ENCODE results near the gene TRAPPC6A.

TRAPPC6A gene

DNA sequence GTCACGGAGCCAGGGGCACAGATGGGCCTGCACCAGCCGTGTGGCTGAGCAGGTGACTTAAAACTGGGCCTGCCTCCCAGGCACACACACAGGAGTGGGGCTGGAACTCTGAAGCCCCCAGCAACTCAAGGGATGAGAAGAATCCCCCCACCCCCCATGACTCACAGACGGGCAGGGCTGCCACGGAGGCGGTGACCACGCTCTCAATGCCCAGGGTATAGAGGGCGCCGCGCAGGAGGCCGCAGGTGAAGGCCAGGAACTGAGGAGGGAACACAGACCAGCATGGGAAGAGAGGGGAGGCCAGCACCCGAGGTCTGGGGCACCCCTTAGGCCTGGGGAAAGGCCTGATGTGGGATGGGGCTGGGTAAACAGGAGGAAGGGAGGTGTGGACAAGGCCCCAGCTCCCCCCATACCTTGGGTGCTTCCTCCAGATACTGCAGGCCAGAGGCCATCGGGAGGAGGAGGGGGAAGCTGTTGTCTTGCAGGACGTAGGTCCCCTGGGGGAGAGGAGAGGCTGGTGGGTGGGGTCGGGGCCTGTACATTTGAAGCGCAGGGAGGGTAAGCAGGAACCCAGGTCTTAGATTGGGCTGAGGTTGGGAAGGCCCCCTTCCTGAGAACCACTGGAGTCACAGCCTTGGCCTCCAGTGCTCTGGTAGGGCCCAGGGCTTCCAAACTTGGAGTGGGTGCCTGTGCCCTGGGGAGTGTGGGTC is 14.1 kb downstream of the TRAPPC6A start:
- no peaks in the 10 kb centered on the region for H3K27me3 ChIP-seq (ENCODE audit: low read depth)
- in situ Hi-C loops (cut with MboI; ENCODE audit: low sequenced_read_pairs): no loop called here
- H3K9me3 ChIP-seq: no peaks in the 10 kb centered on the region
- no peaks in the 10 kb centered on the region for H3K36me3 ChIP-seq (replicated peaks)
- no peak for DNase-seq (ENCODE audit: low spot score in 2 of 2)
- no peak overlapping the region for H3K4me3 ChIP-seq
- H3K4me1 ChIP-seq: peaks cover 3% of the 10 kb centered on the region; the same call in 1 of the 2 replicates

DNA sequence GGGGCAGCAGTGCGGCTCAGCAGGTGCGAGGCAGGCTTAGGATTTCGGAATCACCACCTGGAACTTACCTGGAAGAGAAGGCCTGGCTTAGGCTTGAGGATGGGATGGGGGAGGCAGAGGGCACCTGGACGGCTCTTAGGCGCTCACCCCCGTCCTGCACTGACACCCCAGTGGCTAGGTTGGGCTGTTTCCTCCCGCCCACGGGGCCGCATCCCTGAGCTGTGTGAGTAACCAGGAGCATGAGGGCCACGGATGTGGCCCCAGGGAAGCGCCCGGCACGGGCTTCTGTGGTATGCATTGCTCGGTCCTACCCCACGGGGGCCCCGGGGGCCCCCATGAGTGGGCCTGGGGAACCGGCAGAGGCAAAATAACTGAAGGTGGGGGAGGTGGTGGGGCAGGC is 14.9 kb downstream of the TRAPPC6A start:
- Histone ChIP-seq H3K4me1 (peaks cover 3% of the 10 kb centered on the region; the same call in 1 of the 2 replicates), H3K4me3 (no peak overlapping the region), H3K36me3 (replicated peaks) (no peaks in the 10 kb centered on the region)

DNA sequence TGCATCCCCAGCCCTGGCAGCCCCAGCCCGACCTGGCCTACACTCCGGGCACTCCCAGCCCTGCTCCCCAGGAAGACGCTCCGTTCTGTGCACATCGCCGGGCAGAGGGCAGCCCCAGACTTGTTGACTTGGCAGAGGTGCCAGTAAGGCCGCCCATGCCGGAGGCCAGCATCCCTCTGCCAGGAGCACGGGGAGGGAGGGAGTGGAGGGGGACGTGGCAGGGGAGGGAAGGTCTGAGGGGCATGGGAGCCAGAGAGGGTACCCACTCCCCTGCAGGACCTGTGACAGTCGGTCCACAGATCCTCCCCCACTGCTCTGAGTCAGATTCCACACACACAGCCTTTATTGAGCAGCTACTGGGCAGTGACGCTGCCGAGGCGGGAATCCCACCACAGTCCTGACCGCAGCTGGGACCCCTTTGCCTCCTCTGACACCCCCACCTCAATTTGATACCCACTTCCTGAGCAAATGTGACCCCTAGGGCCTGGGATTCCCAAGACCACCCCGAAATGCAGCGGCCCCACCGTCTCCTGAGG is 15.4 kb downstream of the TRAPPC6A start:
- in situ Hi-C loops (cut with MboI; ENCODE audit: low sequenced_read_pairs): no loop called here
- H3K4me1 ChIP-seq: peaks cover 3% of the 10 kb centered on the region; the same call in 1 of the 2 replicates

More for the DNA sequence above, 14.9 kb downstream of the TRAPPC6A start:
- DNase-seq (ENCODE audit: low spot score in 2 of 2): no peak
- H3K27me3 ChIP-seq (ENCODE audit: low read depth): no peaks in the 10 kb centered on the region
- in situ Hi-C loops (cut with MboI; ENCODE audit: low sequenced_read_pairs): no loop called here
- no peaks in the 10 kb centered on the region for H3K9me3 ChIP-seq

DNA sequence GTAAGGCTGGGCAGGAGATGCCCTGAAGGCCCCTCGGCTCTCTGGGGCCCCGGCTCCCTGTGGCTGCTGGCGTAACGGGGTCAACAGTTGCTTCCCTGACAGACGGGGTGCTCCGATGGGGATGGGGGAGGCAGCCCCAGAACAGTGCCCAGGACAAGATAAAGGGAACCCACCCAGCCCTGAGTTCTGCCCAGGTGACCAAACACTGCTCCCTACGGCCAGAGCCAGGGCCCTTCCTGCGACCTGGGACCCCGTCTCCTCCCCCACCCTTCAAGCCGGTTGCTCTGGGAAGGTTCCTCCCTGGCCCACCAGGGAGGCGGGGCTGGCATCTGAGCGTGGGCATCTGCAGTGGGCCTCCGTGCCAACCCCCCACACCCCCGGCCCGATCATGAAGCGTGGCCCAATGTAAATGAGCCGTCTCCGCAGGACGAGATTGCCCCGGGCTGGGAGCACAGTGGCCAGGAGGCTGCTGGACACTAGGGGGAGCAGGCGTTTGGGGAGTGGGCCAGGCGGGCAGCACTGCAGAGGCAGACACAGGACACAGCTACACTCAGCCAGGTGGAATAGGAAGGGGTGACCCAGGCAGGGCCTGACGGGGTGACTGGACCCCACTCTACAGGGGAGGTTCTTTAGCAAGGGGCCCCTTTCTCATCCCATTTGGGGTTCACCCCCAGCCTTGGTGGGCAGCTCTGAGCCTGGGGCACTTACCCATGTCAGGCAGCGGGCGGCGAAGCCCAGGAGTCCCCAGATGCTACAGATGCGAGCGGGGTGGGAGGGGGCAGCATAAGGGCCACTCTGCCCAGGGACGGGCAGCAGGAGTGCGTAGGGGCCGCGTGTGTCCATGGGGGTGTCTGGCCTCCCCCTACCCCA is 16.1 kb downstream of the TRAPPC6A start:
- Histone ChIP-seq H3K9me3 (no peaks in the 10 kb centered on the region), H3K4me1 (peaks cover 3% of the 10 kb centered on the region; the same call in 1 of the 2 replicates), H3K36me3 (replicated peaks) (no peaks in the 10 kb centered on the region), H3K4me3 (no peak overlapping the region), H3K27me3 (ENCODE audit: low read depth) (no peaks in the 10 kb centered on the region)
- DNase-seq (ENCODE audit: low spot score in 2 of 2): peak in 1 of 2 experiments; percentile 68
- in situ Hi-C loops (cut with MboI; ENCODE audit: low sequenced_read_pairs): no loop called here

More for the DNA sequence above, 15.4 kb downstream of the TRAPPC6A start:
- H3K9me3 ChIP-seq: no peaks in the 10 kb centered on the region
- H3K4me3 ChIP-seq: no peak overlapping the region
- DNase-seq (ENCODE audit: low spot score in 2 of 2): no peak
- no peaks in the 10 kb centered on the region for H3K36me3 ChIP-seq (replicated peaks)
- no peaks in the 10 kb centered on the region for H3K27me3 ChIP-seq (ENCODE audit: low read depth)

DNA sequence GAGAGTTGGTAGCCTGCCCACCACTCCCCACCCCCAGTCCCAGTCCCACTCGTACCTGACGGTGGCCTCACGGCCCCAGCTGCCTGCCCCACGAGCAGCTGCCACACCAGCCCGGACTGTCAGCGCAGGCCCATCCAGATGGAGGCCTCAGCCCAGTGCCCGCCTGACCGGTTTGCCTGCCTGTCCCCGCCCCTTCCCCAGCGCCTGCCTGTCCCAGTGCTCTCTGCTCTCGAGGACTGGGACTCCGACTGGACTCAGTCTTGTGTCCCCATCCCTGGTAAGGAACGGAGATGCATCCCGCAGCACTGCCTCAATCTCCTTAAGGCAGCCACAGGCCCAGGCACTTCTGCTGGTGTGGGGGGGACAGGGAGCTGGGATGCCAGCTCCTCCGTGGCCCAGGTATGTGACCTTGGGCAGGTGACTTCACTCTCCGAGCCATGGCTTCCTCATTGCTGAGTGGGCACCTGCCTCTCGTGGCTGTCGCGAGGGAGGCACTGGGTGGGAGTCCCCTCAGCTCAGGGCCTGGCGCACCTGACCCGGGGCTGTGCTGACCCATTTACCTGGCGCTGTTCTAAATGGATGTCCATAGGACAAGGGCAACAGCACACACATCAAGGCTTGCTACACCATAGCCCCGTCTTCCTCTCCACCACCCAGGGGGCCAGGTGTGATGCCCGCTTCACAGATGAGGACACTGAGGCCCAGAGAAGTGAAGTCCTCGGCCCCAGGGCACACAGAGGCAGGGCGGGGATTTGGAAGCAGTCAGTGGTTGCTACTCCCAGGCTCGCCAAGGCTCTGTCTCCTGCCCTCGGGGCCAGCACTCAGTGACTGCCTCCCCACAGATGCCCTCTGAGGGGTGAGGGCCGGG is 16.9 kb downstream of the TRAPPC6A start, which contains the start of gene NKPD1:
NKPD1 (minus strand) TSS at position 113 of the 868 bp plus-strand sequence. CDS start 832 bp downstream, outside the sequence.
- no peak for DNase-seq (ENCODE audit: low spot score in 2 of 2)
- Histone ChIP-seq H3K9me3 (no peaks in the 10 kb centered on the region), H3K4me1 (peaks cover 3% of the 10 kb centered on the region; the same call in 1 of the 2 replicates), H3K4me3 (no peak within 1 kb of the TSS), H3K36me3 (replicated peaks) (no peaks in the 10 kb centered on the region), H3K27me3 (ENCODE audit: low read depth) (no peaks in the 10 kb centered on the region)
- in situ Hi-C loops (cut with MboI; ENCODE audit: low sequenced_read_pairs): no loop called here

DNA sequence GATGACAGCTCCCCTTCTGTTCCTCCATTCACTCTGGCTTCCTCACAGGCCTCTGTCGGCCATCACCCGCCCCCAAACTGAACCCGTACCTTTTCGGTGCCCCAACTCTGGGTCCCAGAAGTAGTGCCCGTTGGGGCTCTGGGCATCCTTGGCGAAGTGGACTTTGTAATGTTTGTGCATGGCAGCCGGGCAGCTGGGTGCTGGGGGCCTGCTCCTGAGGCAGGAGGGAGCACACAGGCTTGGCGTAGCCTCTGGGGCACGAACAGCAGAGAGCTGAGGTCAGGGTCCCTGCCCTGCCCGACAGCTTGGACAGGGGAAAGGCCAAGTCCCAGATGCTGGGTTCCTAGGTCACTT is 18.1 kb downstream of the TRAPPC6A start:
- Histone ChIP-seq H3K4me3 (no peak overlapping the region), H3K36me3 (replicated peaks) (no peaks in the 10 kb centered on the region), H3K4me1 (peaks cover 3% of the 10 kb centered on the region; the same call in 1 of the 2 replicates), H3K27me3 (ENCODE audit: low read depth) (no peaks in the 10 kb centered on the region), H3K9me3 (no peaks in the 10 kb centered on the region)
- in situ Hi-C loops (cut with MboI; ENCODE audit: low sequenced_read_pairs): no loop called here
- DNase-seq (ENCODE audit: low spot score in 2 of 2): no peak

DNA sequence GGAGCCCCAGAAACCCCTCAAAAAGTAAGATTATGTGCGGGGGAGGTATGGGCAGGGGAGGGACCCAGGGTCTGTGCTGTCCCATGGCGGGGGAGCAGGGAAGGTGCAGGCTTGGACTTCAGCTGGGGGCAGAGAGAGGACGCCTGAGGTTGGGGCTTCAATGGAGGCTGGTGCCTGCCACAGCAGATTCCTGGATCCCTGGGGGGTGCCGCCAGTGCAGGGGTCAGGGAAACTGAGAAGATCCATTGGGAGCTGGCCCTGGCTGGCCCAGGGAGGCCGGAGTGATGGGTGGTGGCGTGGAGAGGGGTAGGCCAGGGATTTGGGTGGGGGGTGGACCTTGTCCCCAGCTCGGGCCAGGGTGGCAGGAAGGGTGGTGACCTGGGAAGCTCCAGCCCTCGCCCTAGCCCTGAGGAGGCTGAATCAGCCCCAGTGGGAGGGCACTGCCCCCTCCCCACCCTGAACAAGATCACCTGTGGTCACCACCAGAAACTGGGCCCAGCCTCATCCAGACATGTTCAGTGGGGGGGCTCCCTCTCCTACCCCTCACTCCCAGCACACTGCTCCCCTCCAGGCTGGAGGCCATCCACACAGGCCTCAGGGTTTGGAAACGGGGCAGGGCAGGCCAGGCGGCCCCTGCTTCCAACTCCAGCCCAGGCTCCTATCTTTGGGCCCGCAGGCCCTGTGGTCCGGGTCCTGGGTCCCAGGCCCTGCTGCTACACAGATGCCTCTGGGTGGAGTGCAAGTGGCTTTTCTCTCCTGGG is 18.6 kb downstream of the TRAPPC6A start:
- H3K4me3 ChIP-seq: no peak overlapping the region
- peaks cover 1% of the 10 kb centered on the region; the same call in 1 of the 2 replicates for H3K4me1 ChIP-seq
- in situ Hi-C loops (cut with MboI; ENCODE audit: low sequenced_read_pairs): no loop called here
- no peaks in the 10 kb centered on the region for H3K9me3 ChIP-seq
- H3K36me3 ChIP-seq (replicated peaks): no peaks in the 10 kb centered on the region
- no peaks in the 10 kb centered on the region for H3K27me3 ChIP-seq (ENCODE audit: low read depth)
- DNase-seq (ENCODE audit: low spot score in 2 of 2): no peak

DNA sequence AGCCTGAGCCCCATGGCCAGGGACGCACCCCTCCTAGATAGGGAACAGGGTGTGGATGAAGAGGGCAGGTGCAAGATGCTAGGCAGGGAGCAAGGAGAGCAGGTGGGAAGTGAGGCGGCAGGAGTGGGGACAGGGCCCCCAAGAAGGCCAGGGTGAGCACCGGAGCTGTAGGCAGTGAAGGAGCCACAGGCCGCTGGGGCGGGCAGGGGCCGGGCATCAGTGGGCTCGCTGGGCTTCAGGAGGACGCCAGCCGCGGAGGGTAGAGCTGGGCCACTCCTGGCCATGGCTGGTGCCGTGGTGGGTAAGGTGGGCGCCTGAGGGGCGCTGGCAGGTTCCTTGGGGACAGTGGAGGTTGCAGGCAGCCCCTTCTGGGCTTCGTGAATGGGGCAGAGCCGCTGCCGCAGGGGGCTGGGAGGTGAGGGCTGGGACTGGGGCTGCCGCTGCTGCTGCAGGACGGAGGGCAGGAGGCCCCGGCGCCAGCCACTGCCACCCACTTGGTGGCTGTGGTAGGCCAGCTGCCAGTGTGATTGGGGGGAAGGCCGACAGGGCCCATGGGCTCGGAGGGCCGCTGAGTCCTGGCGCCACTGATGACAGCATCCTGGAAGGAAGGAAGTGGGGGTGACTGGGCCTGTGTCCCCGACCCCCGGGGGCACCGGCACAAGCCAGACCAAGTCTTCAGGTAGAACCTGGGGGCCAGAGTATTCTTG is 19.4 kb downstream of the TRAPPC6A start:
- Histone ChIP-seq H3K9me3 (no peaks in the 10 kb centered on the region), H3K36me3 (replicated peaks) (no peaks in the 10 kb centered on the region), H3K4me1 (peaks cover under 1% of the 10 kb centered on the region; the same call in 1 of the 2 replicates), H3K27me3 (ENCODE audit: low read depth) (no peaks in the 10 kb centered on the region), H3K4me3 (no peak overlapping the region)
- in situ Hi-C loops (cut with MboI; ENCODE audit: low sequenced_read_pairs): no loop called here
- no peak for DNase-seq (ENCODE audit: low spot score in 2 of 2)

DNA sequence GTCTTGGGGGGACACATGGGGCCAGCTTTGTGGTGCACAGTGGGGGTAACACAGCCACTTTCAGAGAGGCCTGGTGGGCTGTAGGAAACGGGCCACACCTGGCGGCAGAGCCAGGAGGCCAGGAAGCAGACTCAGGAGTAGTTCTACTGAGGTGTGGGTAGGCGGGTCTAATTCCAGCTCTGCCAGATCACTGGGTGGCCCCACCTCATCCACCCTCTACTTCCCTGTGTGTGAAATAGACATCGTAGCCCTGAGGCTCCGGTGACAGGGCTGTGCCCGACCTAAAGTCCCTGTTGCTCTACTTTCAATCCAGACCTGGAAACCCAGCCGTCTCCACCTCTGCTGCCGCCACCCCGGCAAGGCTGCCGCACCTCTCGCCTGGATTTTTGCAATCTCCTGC is 21.3 kb downstream of the TRAPPC6A start:
- in situ Hi-C loops (cut with MboI; ENCODE audit: low sequenced_read_pairs): no loop called here
- no peaks in the 10 kb centered on the region for H3K27me3 ChIP-seq (ENCODE audit: low read depth)
- H3K4me1 ChIP-seq: peaks cover 4% of the 10 kb centered on the region; the same call in 1 of the 2 replicates
- H3K36me3 ChIP-seq (replicated peaks): no peaks in the 10 kb centered on the region
- DNase-seq (ENCODE audit: low spot score in 2 of 2): no peak
- no peak overlapping the region for H3K4me3 ChIP-seq
- H3K9me3 ChIP-seq: no peaks in the 10 kb centered on the region

DNA sequence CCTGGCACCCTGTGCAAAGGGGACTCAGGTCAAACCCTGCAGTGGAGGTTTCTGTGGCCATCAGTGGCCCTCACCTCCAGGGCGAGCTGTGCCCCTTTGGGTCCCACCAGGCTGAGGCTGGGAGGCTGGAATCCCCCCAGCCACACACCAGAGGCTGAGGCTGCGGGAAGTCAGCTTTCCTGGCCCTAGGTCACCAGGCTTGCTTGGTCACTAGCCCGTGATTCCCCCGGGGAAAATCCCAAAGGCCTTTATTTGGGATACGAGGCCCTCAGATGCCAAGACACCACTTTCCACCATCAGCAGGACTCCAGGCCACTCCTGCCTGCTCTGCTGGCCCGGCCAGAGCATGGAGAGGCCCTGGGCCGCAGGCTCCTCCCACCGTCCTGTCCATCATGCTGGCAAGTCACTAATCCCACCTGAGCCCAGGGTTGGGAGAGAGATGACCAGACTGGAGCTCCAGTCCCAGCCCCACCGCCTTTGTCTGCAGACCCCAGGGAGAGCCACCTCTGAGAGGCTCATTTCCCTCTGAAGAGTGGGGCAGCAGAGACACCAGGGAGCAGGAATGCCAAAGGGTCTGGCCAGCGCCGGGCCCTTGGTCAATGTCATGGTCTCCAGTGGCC is 21.9 kb downstream of the TRAPPC6A start:
- in situ Hi-C loops (cut with MboI; ENCODE audit: low sequenced_read_pairs): no loop called here
- Histone ChIP-seq H3K4me3 (no peak overlapping the region), H3K4me1 (peaks cover 4% of the 10 kb centered on the region; the same call in 1 of the 2 replicates), H3K27me3 (ENCODE audit: low read depth) (no peaks in the 10 kb centered on the region), H3K36me3 (replicated peaks) (no peaks in the 10 kb centered on the region; the same call in 1 of the 2 replicates), H3K9me3 (no peaks in the 10 kb centered on the region)
- peak in 1 of 2 experiments; percentile 37 for DNase-seq (ENCODE audit: low spot score in 2 of 2)

DNA sequence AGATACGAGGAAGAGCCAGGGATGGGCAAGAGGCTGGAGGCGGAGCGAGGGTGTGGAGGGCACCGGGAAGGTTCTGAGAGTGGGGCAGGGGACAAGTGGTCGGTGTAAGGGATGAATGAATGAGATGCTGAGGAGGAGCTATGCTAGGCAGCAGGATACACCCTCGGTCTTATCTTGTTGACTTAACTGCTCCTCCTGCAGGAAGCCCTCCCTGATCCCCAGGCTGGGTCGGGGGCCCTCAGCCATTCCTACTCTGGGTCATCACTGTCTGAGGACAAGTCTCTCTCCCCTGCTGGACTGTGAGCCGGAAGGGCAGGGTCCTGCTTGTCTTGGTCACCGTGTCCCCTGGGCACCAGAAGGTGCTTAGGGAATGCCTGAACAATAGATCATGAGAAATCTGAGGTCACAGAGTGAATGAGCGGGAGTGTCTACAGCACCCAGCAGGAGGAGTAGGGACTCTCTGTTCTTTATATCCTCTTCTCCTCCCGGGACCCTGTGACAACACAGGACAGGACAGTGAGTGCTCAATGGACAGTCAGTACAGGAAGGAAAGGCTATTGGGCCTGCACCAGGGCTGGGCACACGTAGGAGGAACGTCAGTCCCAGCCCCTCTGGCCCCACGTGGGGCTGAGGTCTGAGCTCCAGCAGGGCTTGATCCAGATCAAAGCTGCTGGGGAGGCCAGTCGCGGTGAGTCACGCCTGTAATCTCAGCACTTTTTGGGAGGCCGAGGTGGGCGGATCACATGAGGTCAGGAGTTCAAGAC is 23.8 kb downstream of the TRAPPC6A start:
- in situ Hi-C loops (cut with MboI; ENCODE audit: low sequenced_read_pairs): no loop called here
- Histone ChIP-seq H3K27me3 (ENCODE audit: low read depth) (no peaks in the 10 kb centered on the region), H3K9me3 (no peaks in the 10 kb centered on the region), H3K36me3 (replicated peaks) (no peaks in the 10 kb centered on the region; the same call in 1 of the 2 replicates), H3K4me3 (peak overlapping the region; percentile 6), H3K4me1 (peaks cover 4% of the 10 kb centered on the region; the same call in 1 of the 2 replicates)
- no peak for DNase-seq (ENCODE audit: low spot score in 2 of 2)
